CD14-positive monocyte (primary cell): ENCODE data around the gene CCDC106. TPM values are rescaled to one million over a fixed set of nuclear protein-coding genes. Genes with fewer than 3 reads are reported as not detected.

Experiments
- DNase-seq, 3 donors: peaks; one replicate each; pipeline ENCODE4 v3.0.0-alpha.2; 2011 to 2022
- H2AFZ ChIP-seq: 2 replicates; pipeline ENCODE4 v1.6.0; 2012; ENCODE audit warnings: mild to moderate bottlenecking, low read depth, low read length, inconsistent platforms; ENCODE audit not compliant: insufficient read depth, poor library complexity, severe bottlenecking
- H3K27ac ChIP-seq, 2 donors: 1 replicate in 1 of 2; 2 replicates in 1 of 2; pipeline ENCODE4 v1.5.1; 2012 to 2013; ENCODE audit warnings: low read length in 2 of 2, control low read depth in 1 of 2, inconsistent platforms in 1 of 2, low read depth in 1 of 2, mild to moderate bottlenecking in 1 of 2
- H3K27me3 ChIP-seq, 2 donors: one replicate each; pipeline versions ENCODE4 v1.6.0 to v1.6.1; 2011 to 2013; ENCODE audit warnings: low read length in 2 of 2; ENCODE audit not compliant: control insufficient read depth in 2 of 2, insufficient read depth in 2 of 2
- H3K36me3 ChIP-seq, 2 donors: replicated peaks in 1 of 2; 1 replicate in 1 of 2; 2 replicates in 1 of 2; pipeline versions ENCODE4 v1.5.1 to v1.6.1; 2012 to 2013; ENCODE audit warnings: low read length in 2 of 2, control low read depth in 1 of 2, inconsistent platforms in 1 of 2, mild to moderate bottlenecking in 1 of 2; ENCODE audit not compliant: insufficient read depth in 2 of 2, control insufficient read depth in 1 of 2
- H3K4me1 ChIP-seq, 2 donors: 1 replicate in 1 of 2; 2 replicates in 1 of 2; pipeline versions ENCODE4 v1.5.1 to v1.6.1; 2012 to 2013; ENCODE audit warnings: low read length in 2 of 2, control low read depth in 1 of 2, inconsistent platforms in 1 of 2, mild to moderate bottlenecking in 1 of 2, moderate library complexity in 1 of 2; ENCODE audit not compliant: insufficient read depth in 2 of 2, control insufficient read depth in 1 of 2
- H3K4me2 ChIP-seq: replicated peaks from 2 replicates; pipeline ENCODE3; 2012; ENCODE audit warnings: low read length, moderate library complexity, mild to moderate bottlenecking; ENCODE audit not compliant: poor library complexity, severe bottlenecking; ENCODE audit errors: extremely low read depth
- H3K4me3 ChIP-seq, 3 experiments: fragments of 200-600 bp in 1 of 3; sonication (generic) in 1 of 3; replicated peaks in 1 of 3; 1 replicate in 2 of 3; 2 replicates in 1 of 3; pipeline ENCODE4 v1.5.1; 2011 to 2013; ENCODE audit warnings: low read length in 3 of 3, mild to moderate bottlenecking in 3 of 3, control low read depth in 2 of 3, low read depth in 2 of 3, inconsistent platforms in 1 of 3, moderate library complexity in 1 of 3
- H3K79me2 ChIP-seq: 2 replicates; pipeline ENCODE4 v1.6.0; 2012; ENCODE audit warnings: mild to moderate bottlenecking, control low read depth, inconsistent platforms, low read length, moderate library complexity; ENCODE audit not compliant: insufficient read depth
- H3K9ac ChIP-seq: 2 replicates; pipeline ENCODE4 v1.6.0; 2017; ENCODE audit warnings: low read length, mild to moderate bottlenecking; ENCODE audit not compliant: insufficient read depth, poor library complexity, severe bottlenecking
- H3K9me3 ChIP-seq, 2 donors: replicated peaks in 1 of 2; 1 replicate in 1 of 2; 2 replicates in 1 of 2; pipeline versions ENCODE4 v1.5.1 to v1.6.1; 2012 to 2013; ENCODE audit warnings: low read length in 2 of 2, control low read depth in 1 of 2; ENCODE audit not compliant: control insufficient read depth in 1 of 2, insufficient read depth in 1 of 2
- H4K20me1 ChIP-seq: 2 replicates; pipeline ENCODE4 v1.6.0; 2012; ENCODE audit warnings: mild to moderate bottlenecking, low read length, control low read depth, moderate library complexity; ENCODE audit not compliant: insufficient read depth
- H3K27ac Mint-ChIP-seq, 7 donors: one replicate each; pipeline ENCODE4 v1.8.0; 2020; ENCODE audit warnings: mild to moderate bottlenecking in 7 of 7, mixed read lengths in 7 of 7, moderate library complexity in 6 of 7, inconsistent platforms in 2 of 7
- H3K27me3 Mint-ChIP-seq, 3 donors: one replicate each; pipeline ENCODE4 v1.8.0; 2021 to 2022; ENCODE audit warnings: low read depth in 3 of 3, mild to moderate bottlenecking in 3 of 3, mixed read lengths in 3 of 3, moderate library complexity in 3 of 3, inconsistent platforms in 1 of 3
- H3K36me3 Mint-ChIP-seq, 2 donors: one replicate each; pipeline ENCODE4 v1.8.0; 2020; ENCODE audit warnings: mixed read lengths in 2 of 2, inconsistent platforms in 1 of 2, mild to moderate bottlenecking in 1 of 2
- H3K4me1 Mint-ChIP-seq: one replicate; pipeline ENCODE4 v1.8.0; 2020; ENCODE audit warnings: mild to moderate bottlenecking, mixed read lengths
- H3K4me3 Mint-ChIP-seq, 2 donors: one replicate each; pipeline ENCODE4 v1.8.0; 2020; ENCODE audit warnings: mild to moderate bottlenecking in 2 of 2, mixed read lengths in 2 of 2, moderate library complexity in 1 of 2
- H3K9me3 Mint-ChIP-seq, 7 donors: one replicate each; pipeline ENCODE4 v1.8.0; 2020 to 2022; ENCODE audit warnings: mixed read lengths in 7 of 7, mild to moderate bottlenecking in 6 of 7, moderate library complexity in 6 of 7, inconsistent platforms in 2 of 7
- WGBS: methylation state at CpG from one replicate; pipeline ENCODE4 v1.1.5; 2013; ENCODE audit warnings: missing lambda C conversion rate; ENCODE audit not compliant: insufficient coverage; 5-methylcytosine and 5-hydroxymethylcytosine counted together
- intact Hi-C, 2 donors: fragments of 100-400 bp; cut with micrococcal nuclease; formaldehyde crosslinking; loops; one replicate each; pipeline versions ENCODE4 v1.15.0 to v1.15.1; 2023
- polyA plus RNA-seq, 3 donors: library from polyadenylated mRNA; depleted of rRNA in 1 of 3; unstranded in 2 of 3; stranded (reverse) in 1 of 3; fragments of 300-500 nt in 2 of 3; fragments of >200 nt in 1 of 3; fragmentation: Illumina TruSeq in 2 of 3; gene quantifications; 1 replicate in 2 of 3; 2 replicates in 1 of 3; pipeline ENCODE4 v1.2.3, GENCODE V29; 2012 to 2021
- TF ChIP-seq, protein P1 (sequence below): fragments of 200-600 bp; IDR thresholded peaks from one replicate; pipeline ENCODE4 v1.8.0; 2022; ENCODE audit warnings: antibody characterized with exemption, mild to moderate bottlenecking

The CCDC106 gene
- polyA plus RNA-seq, 3 donors = 0.74 to 2.4 (median 1.2) TPM

DNA sequence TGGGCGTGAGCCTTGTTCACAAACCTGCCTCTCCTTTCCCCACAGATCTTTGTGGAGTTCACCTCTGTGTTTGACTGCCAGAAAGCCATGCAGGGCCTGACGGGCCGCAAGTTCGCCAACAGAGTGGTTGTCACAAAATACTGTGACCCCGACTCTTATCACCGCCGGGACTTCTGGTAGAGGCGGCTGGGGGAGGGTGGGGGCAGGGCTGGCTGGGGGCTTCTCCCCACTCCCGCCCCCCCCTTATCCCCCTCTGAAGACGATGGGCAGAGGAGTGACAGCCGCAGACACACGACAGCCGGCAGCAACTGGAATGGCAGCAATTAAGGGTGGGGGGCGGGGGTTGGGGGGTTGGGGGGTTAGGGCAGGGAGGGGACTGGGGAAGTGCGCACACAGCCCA lies 25.9 kb downstream of the CCDC106 start:
- Mint-ChIP-seq H3K4me3 (no peak overlapping the region), H3K36me3 (peaks cover 58 to 67% of the 10 kb centered on the region in 2 donors), H3K4me1 (peaks cover 46% of the 10 kb centered on the region), H3K27me3 (no peaks in the 10 kb centered on the region), H3K9me3 (peaks cover 0 to 2% (median 0%) of the 10 kb centered on the region in 7 donors), H3K27ac (peak overlapping the region; percentile 80 to 95 (median 90))
- Histone ChIP-seq H3K9me3 (no peaks in the 10 kb centered on the region), H3K9ac (no peak overlapping the region), H3K79me2 (peaks cover 86% of the 10 kb centered on the region), H3K4me2 (no peak overlapping the region), H3K36me3 (peaks cover 36 to 49% of the 10 kb centered on the region in 2 donors), H3K27ac (peak overlapping the region; percentile 71 to 87), H3K4me3 (no peak overlapping the region), H3K4me1 (peaks cover 39 to 40% of the 10 kb centered on the region in 2 donors), H4K20me1 (peaks cover 81% of the 10 kb centered on the region), H3K27me3 (no peaks in the 10 kb centered on the region), H2AFZ (no peak overlapping the region)
- 80% methylated on average over 1 of the region's 15 CpGs for WGBS
- TF ChIP-seq, protein P1, sequence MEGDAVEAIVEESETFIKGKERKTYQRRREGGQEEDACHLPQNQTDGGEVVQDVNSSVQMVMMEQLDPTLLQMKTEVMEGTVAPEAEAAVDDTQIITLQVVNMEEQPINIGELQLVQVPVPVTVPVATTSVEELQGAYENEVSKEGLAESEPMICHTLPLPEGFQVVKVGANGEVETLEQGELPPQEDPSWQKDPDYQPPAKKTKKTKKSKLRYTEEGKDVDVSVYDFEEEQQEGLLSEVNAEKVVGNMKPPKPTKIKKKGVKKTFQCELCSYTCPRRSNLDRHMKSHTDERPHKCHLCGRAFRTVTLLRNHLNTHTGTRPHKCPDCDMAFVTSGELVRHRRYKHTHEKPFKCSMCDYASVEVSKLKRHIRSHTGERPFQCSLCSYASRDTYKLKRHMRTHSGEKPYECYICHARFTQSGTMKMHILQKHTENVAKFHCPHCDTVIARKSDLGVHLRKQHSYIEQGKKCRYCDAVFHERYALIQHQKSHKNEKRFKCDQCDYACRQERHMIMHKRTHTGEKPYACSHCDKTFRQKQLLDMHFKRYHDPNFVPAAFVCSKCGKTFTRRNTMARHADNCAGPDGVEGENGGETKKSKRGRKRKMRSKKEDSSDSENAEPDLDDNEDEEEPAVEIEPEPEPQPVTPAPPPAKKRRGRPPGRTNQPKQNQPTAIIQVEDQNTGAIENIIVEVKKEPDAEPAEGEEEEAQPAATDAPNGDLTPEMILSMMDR = no peak
- intact Hi-C loops = loop anchor here in 1 of 2 donors (2.0 kb wide), 1 partner anchor 39 kb away; no protein-coding TSS in a partner anchor
- DNase-seq = no peak

DNA sequence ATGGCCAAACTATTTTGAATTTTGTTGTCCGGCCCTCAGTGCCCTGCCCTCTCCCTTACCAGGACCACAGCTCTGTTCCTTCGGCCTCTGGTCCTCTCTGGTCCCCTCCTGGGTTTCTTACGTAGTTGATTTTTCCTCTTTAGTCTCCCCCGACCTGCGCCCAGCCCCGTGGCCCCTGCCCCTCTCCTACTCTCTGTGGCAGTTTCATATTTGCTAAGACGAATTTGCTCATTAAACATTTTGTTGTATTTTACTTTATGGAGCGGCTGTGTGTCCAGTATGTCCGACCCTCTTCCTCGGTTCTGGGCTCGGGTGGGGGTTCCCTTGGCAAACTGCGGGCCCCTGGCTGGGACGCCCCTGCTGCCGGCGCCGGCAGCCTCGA lies 26.4 kb downstream of the CCDC106 start:
- Histone ChIP-seq H3K4me2 (peak overlapping the region; percentile 92), H3K27me3 (no peaks in the 10 kb centered on the region), H3K4me1 (peaks cover 45% of the 10 kb centered on the region in 2 donors), H3K9ac (peak overlapping the region; percentile 84), H3K79me2 (peaks cover 86% of the 10 kb centered on the region), H3K27ac (peak overlapping the region; percentile 71 to 87), H3K9me3 (no peaks in the 10 kb centered on the region), H3K4me3 (peak overlapping the region; percentile 13 to 81 (median 32)), H4K20me1 (peaks cover 81% of the 10 kb centered on the region), H3K36me3 (peaks cover 36 to 49% of the 10 kb centered on the region in 2 donors), H2AFZ (peak overlapping the region; percentile 44)
- Mint-ChIP-seq H3K27me3 (no peaks in the 10 kb centered on the region), H3K27ac (peak overlapping the region; percentile 85 to 95 (median 91)), H3K4me3 (peak overlapping the region in 1 of 2 donors; percentile 54), H3K9me3 (peaks cover 0 to 2% (median 0%) of the 10 kb centered on the region in 7 donors), H3K36me3 (peaks cover 58 to 67% of the 10 kb centered on the region in 2 donors), H3K4me1 (peaks cover 51% of the 10 kb centered on the region)
- no peak for DNase-seq
- intact Hi-C loops = loop anchor here in 1 of 2 donors (2.0 kb wide), 1 partner anchor 40 kb away; no protein-coding TSS in a partner anchor
- TF ChIP-seq, protein P1 = no peak
- 72% methylated on average over 6 of the region's 17 CpGs for WGBS
